GM19193 (cell line): Measurements from ENCODE around the gene CYTH1.

ENCODE experiments used
- POLR2A ChIP-seq: IDR thresholded peaks from 4 replicates; pipeline ENCODE4 v1.6.1; 2011; ENCODE audit not compliant: insufficient read depth, insufficient read length; ENCODE audit errors: extremely low read depth

The CYTH1 gene

DNA sequence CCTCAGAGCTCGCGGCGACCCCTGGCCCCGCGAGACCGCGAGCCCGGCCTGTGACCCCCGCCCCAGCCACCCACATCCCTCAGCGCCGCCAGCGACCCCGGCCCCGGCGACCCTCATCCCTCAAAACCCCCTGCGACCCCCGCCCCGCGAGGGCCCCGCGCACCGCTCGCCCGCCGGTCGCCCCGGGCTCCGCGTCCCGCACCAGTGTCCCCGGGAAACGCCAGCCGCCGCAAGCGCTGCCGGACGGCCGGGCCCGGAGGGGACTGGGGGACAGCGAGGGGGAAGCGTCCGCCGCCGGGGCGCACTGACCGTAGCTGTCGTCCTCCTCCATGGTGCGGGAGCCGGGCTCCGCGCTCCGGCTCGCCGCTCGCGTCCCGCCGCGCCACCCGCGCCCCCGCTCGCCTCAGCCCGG lies at the start of gene CYTH1:
Gene CYTH1 (minus strand): TSS at position 381 of the 412 bp plus-strand sequence. CDS start 50 bp downstream, at position 331.
- no peak for TF ChIP-seq POLR2A

GRCh38 chr17:78829477-78829876 lies 47.4 kb upstream of the CYTH1 start:
- TF ChIP-seq POLR2A = no peak

- TF ChIP-seq POLR2A = no peak
These were observed 46.6 kb upstream of the CYTH1 start for GRCh38 chr17:78828470-78829185.

GRCh38 chr17:78826836-78827509 lies 44.9 kb upstream of the CYTH1 start:
- TF ChIP-seq POLR2A = no peak

DNA sequence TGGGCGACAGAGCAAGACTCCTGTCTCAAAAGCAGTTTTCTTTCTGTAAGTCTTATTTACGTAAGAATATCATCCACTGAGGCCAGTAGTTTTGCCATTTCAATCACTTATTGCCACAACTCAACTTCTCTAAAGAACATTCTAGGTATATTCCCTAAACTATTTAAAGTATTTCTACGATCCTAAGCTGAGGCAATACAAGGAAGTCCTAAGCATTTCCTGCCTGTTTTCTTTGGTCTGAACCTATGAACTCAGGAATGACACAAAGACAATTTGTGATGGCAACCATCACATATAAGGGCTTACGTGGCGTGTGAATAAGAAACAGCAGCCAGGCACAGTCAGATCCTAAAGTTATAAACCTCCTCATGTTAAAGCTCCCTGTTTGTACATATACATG lies 44.3 kb upstream of the CYTH1 start:
- TF ChIP-seq POLR2A = no peak

- TF ChIP-seq POLR2A = no peak
These were observed 43.6 kb upstream of the CYTH1 start for GRCh38 chr17:78825696-78826095.

DNA sequence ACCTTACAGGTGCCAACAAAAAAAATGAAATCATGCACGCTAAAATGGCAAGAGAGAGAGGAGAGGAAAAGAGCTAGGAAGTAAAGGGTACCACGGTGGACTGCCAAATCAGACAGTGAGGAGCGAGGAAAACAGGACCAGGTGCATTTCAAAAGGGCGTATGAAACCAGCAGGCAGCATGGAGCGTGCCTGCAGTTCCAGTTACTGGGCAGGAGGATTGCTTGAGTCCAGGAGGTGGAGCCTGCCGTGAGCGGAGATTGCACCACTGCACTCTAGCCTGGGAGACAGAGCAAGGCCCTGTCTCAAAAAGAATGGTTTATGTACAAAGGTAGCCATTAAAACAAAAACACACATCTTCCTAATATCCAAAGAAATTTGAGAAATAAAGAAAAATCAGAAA lies 42.2 kb upstream of the CYTH1 start:
- no peak for TF ChIP-seq POLR2A

GRCh38 chr17:78823282-78824046 lies 41.4 kb upstream of the CYTH1 start:
- TF ChIP-seq POLR2A = no peak

- TF ChIP-seq POLR2A = no peak
These were observed 40.5 kb upstream of the CYTH1 start for GRCh38 chr17:78822552-78822951.

- TF ChIP-seq POLR2A = no peak
These were observed 39.9 kb upstream of the CYTH1 start for GRCh38 chr17:78821961-78822360.

GRCh38 chr17:78820841-78821240 lies 38.8 kb upstream of the CYTH1 start:
- no peak for TF ChIP-seq POLR2A

DNA sequence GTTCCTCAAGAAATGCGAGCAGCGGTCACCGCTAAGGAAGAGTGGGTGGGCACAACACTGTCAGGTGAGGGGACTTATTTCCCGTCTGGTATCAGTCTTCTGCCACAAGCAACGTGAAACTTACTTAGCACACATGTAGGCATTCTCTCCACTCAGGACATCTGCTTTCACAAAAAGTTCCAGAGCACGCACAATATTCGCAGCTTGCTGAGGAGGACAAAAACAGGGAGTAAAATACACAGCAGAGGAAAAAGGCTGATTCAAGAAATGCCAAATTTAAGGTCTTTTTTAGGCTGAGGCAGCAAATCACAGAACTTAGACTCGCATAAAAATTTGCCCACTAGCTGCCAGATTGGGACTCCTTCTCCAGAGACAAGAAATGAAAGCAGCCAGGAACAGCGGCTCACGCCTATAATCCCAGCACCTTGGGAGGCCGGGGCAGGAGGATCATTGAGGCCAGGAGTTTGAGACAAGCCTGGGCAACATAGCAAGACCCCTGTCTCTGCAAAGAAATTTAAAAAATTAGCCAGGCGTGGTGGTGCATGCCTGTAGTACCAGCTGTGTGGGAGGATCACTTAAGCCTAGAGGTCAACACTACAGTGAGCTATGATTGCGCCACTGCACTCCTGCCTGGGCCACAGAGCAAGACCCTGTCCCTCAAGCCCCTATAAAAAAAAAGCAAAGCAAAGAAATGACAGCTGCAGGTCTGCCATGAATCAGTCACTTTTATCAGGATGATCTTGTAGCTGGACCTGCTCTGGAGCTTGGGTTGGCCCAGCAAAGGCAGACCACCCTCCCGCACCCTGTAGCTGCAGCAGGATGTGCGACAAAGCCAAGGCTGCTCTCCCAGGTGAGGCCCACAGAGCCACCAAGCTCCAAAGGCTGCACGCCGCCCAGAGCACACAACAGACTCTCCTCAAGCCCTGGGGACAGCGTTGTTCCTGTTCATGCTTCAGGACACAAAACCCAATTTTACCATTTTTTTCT lies 38.0 kb upstream of the CYTH1 start:
- no peak for TF ChIP-seq POLR2A

DNA sequence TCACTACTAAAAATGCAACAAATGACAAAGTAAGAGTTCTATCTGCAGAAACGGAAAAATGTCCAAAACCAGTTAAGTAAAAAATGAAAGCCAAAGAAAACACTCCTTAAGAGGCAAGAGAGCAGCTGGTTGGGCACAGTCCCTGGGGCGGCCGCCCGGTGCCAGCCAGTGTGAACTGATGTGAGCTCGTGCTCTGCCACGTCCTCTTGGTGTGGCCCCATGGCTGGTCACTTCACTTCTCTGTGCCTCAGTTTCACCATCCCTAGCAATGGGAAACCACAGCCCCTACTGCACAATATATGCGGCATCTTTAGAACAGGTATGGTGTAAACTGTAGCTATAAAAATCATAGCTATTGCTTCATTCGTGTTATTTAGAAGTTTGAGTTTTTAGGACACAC lies 37.3 kb upstream of the CYTH1 start:
- TF ChIP-seq POLR2A = no peak

- TF ChIP-seq POLR2A = no peak
These were observed 36.9 kb upstream of the CYTH1 start for GRCh38 chr17:78818932-78819331.

DNA sequence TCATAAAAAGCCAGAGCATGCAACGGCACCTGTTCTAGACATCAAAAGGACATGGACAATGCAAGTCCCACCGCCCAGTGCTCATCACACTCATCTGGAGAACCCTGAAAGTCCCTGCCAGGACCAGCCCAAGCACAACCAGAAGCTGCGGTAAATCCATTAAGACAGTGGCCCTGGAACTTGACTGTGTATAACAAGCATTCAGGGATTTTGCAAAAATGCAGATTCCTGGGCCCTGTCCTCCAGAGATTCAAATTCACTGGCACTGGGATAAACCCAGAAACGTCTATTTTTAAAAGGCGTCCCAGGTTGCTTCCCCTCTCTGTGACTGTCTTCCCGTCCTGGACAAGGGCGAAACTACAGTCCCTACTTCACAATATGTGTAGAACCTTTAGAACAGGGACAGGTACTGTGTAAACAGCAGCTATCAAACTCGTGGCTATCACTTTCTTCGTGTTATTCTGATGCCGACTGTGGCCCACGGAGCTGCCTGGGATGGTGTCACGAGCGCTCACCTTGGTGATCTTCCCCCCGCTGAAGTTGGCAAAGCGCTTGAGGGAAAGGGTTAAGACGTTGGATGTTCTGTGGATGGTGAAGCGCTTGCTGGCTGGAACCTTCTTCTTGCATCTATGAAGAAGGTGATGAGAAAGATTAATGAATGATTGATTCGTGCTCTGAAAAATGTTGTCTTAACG lies 36.2 kb upstream of the CYTH1 start:
- TF ChIP-seq POLR2A = no peak

DNA sequence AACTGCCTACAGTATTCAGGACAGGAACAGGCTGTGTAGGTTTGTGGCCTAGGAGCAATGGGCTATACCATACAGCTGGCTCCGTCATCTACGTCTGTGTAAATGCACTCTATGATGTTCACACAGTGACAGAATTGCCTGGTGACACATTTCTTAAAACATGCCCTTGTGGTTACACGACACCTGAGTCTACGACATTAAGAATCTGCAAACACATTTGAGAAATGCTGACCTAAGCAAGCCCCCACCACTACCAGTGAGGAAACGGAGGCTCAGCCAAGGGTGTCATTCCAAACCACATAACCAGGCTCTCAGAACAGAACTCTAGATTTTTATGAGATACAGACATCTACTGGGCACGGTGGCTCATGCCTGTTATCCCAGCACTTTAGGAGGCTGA lies 35.0 kb upstream of the CYTH1 start:
- TF ChIP-seq POLR2A = no peak
